ENCODE results near the gene MAD2L2.

GRCh38 chr1:11682287-11682771 is 1.4 kb upstream of the MAD2L2 start:
- TF ChIP-seq POLR2AphosphoS5 (IDR thresholded peaks at IDR 0.05; ENCODE audit: low read depth, low read length) (no peak), SIN3A (IDR thresholded peaks at IDR 0.05; ENCODE audit: borderline replicate concordance, insufficient read depth, low read length) (no peak), REST (IDR thresholded peaks at IDR 0.05; ENCODE audit: insufficient read depth in 1 of 2, low read depth in 2 of 2, low read length in 2 of 2) (no peak), TAF1 (IDR thresholded peaks at IDR 0.05; ENCODE audit: borderline replicate concordance, insufficient read depth, low read length) (no peak)

Data from PFSK-1 (cell line).